Prostate gland (tissue), 2 donors: ENCODE results near the gene HMGB2. TPM values are rescaled to one million over a fixed set of nuclear protein-coding genes. Genes with fewer than 3 reads are reported as not detected.

ENCODE experiments used
- DNase-seq: peaks from one replicate; pipeline ENCODE4 v3.0.0-alpha.2; 2019; ENCODE audit warnings: low spot score
- H3K27ac ChIP-seq, 2 donors: fragments of 200-600 bp; sonication (generic); 2 replicates each; pipeline ENCODE4 v1.5.1; 2017 to 2019
- H3K27me3 ChIP-seq: fragments of 200-600 bp; sonication (generic); replicated peaks from 2 replicates; pipeline ENCODE4 v1.5.1; 2019; ENCODE audit not compliant: insufficient read depth
- H3K36me3 ChIP-seq, 2 donors: fragments of 200-600 bp; sonication (generic); 1 replicate in 1 of 2; 2 replicates in 1 of 2; pipeline versions ENCODE4 v1.5.1 to v1.8.1; 2017 to 2019
- H3K4me1 ChIP-seq: fragments of 200-600 bp; sonication (generic); replicated peaks from 2 replicates; pipeline ENCODE4 v1.5.1; 2019
- H3K4me3 ChIP-seq, 2 donors: fragments of 200-600 bp; sonication (generic); 2 replicates each; pipeline ENCODE4 v1.5.1; 2017 to 2019
- H3K9me3 ChIP-seq: fragments of 200-600 bp; sonication (generic); 2 replicates; pipeline ENCODE4 v1.5.1; 2017
- CTCF ChIP-seq, 4 experiments: fragments of 200-600 bp in 2 of 4; fragments of 450-650 bp in 2 of 4; sonication (generic) in 2 of 4; IDR thresholded peaks; 1 replicate in 3 of 4; 2 replicates in 1 of 4; pipeline ENCODE4 v1.5.1; 2016 to 2019; ENCODE audit warnings: antibody characterized with exemption in 4 of 4, mild to moderate bottlenecking in 2 of 4, moderate library complexity in 2 of 4
- POLR2A ChIP-seq: fragments of 450-650 bp; IDR thresholded peaks from one replicate; pipeline ENCODE4 v1.6.1; 2016; ENCODE audit warnings: antibody characterized with exemption, mild to moderate bottlenecking
- POLR2AphosphoS5 ChIP-seq: sonication (generic); formaldehyde crosslinking; IDR thresholded peaks from one replicate; pipeline ENCODE4 v1.6.1; 2017; ENCODE audit warnings: antibody characterized with exemption
- WGBS: methylation state at CpG from one replicate; pipeline ENCODE4 v1.1.5; 2018; 5-methylcytosine and 5-hydroxymethylcytosine counted together
- intact Hi-C: fragments of 100-400 bp; cut with DNase I; formaldehyde crosslinking; loops from one replicate; pipeline ENCODE4 v1.14.2; 2022
- total RNA-seq, 2 donors: library from RNA; depleted of rRNA; stranded (reverse); fragments of >200 nt; gene quantifications; one replicate each; pipeline ENCODE4 v1.1.0, GENCODE V29; 2016

HMGB2 gene
- total RNA-seq, 2 donors from 2014 or later: 32.2 to 38.0 TPM

DNA sequence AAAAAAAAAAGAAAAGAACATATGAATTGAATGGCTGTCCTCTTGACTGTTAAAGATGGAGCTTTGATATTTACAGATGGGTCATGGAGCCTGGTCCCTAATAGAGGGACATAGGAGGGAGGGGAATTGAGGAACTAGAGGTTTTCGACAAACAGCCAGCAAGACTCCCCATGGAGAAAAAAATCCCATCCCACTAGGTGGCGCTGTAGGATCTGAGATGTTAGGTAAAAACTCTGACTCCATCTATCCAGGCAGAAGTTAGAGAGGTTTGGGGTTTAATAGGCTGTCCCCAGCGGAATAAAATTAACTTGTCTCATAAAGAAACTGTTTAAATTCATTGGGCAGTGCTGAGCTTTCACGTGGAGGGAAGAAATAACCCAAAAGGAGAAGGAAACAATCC, 45.9 kb downstream of the HMGB2 start:
- intact Hi-C loops: no loop called here
- DNase-seq: no peak
- TF ChIP-seq CTCF (IDR thresholded peaks at IDR 0.05) (peak in 3 of 4 experiments; percentile 8 to 33 (median 21)), POLR2AphosphoS5 (no peak)
- no peaks in the 10 kb centered on the region for H3K27me3 ChIP-seq
- 70% methylated on average over 4 of the region's 4 CpGs for WGBS
- no peak overlapping the region for H3K4me3 ChIP-seq
- no peak overlapping the region for H3K27ac ChIP-seq
- H3K4me1 ChIP-seq: no peaks in the 10 kb centered on the region
- no peaks in the 10 kb centered on the region for H3K36me3 ChIP-seq
- no peaks in the 10 kb centered on the region for H3K9me3 ChIP-seq

- no peaks in the 10 kb centered on the region for H3K9me3 ChIP-seq
- no peak overlapping the region for H3K4me3 ChIP-seq
- H3K4me1 ChIP-seq: no peaks in the 10 kb centered on the region
- WGBS: 89% methylated on average over 2 of the region's 2 CpGs
- H3K36me3 ChIP-seq: no peaks in the 10 kb centered on the region
- intact Hi-C loops: no loop called here
- no peak for TF ChIP-seq CTCF (IDR thresholded peaks at IDR 0.05)
- no peak for TF ChIP-seq POLR2A
- TF ChIP-seq POLR2AphosphoS5: no peak
- H3K27me3 ChIP-seq: no peaks in the 10 kb centered on the region
- no peak for DNase-seq
- no peak overlapping the region for H3K27ac ChIP-seq
These were observed 46.7 kb downstream of the HMGB2 start for GRCh38 chr4:173287486-173287885.

GRCh38 chr4:173284463-173284862, 49.7 kb downstream of the HMGB2 start:
- DNase-seq: no peak
- intact Hi-C loops: no loop called here
- H3K36me3 ChIP-seq: no peaks in the 10 kb centered on the region
- H3K4me3 ChIP-seq: no peak overlapping the region
- H3K4me1 ChIP-seq: no peaks in the 10 kb centered on the region
- no peaks in the 10 kb centered on the region for H3K27me3 ChIP-seq
- H3K27ac ChIP-seq: no peak overlapping the region
- H3K9me3 ChIP-seq: no peaks in the 10 kb centered on the region
- TF ChIP-seq CTCF (IDR thresholded peaks at IDR 0.05) (no peak), POLR2AphosphoS5 (no peak), POLR2A (no peak)

DNA sequence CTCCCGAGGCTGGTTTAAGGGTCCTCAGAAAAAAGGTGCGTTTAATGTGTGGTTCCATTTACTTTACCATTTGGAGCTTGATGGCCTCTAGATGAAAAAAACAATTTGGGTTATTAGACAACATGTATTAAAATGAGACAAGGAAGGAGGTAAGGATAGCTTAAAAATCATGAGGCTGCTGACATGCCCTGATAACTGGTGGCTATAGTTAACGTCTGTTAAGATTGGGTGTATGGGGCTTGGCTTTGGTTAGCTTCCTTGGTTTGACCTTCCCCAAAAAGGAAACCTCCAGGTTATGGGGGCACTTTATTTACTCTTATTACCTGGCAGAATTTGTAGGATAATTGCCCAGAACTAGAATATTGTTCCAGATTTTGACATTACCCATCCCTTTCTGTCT, 51.5 kb downstream of the HMGB2 start:
- intact Hi-C loops: no loop called here
- no peak for DNase-seq
- Histone ChIP-seq H3K27ac (no peak overlapping the region), H3K27me3 (no peaks in the 10 kb centered on the region), H3K4me1 (no peaks in the 10 kb centered on the region), H3K9me3 (no peaks in the 10 kb centered on the region), H3K36me3 (no peaks in the 10 kb centered on the region), H3K4me3 (no peak overlapping the region)
- TF ChIP-seq POLR2A (no peak), CTCF (IDR thresholded peaks at IDR 0.05) (no peak), POLR2AphosphoS5 (no peak)
- 78% methylated on average over 3 of the region's 3 CpGs for WGBS

DNA sequence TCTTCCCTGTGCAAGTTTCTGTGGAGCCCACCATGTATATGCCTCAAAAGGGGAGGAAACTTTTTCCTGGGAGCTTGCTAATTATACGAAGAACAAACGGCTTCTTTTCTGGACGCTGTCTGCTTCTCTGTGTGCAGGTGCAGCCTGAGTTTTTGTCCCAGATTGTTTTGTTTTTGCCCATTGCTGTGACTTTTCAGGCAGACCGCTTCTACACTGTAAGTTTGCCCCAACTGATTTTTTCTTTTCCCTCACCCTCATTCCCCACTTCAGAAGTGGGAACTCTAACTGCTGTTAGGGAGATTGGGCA, 51.9 kb downstream of the HMGB2 start:
- no peak overlapping the region for H3K27ac ChIP-seq
- intact Hi-C loops: no loop called here
- H3K36me3 ChIP-seq: no peaks in the 10 kb centered on the region
- DNase-seq: no peak
- no peak overlapping the region for H3K4me3 ChIP-seq
- 60% methylated on average over 4 of the region's 4 CpGs for WGBS
- no peaks in the 10 kb centered on the region for H3K9me3 ChIP-seq
- H3K27me3 ChIP-seq: no peaks in the 10 kb centered on the region
- no peaks in the 10 kb centered on the region for H3K4me1 ChIP-seq
- no peak for TF ChIP-seq POLR2AphosphoS5
- TF ChIP-seq POLR2A: no peak
- no peak for TF ChIP-seq CTCF (IDR thresholded peaks at IDR 0.05)
